C4-2B (cell line): Measurements from ENCODE around the gene NEK11.

Experiments used
- ZFX ChIP-seq: fragments of 450-650 bp; IDR thresholded peaks from 2 replicates; pipeline ENCODE4 v1.6.1; 2017
- TF ChIP-seq, protein P1 (sequence below): fragments of 450-650 bp; conservative IDR thresholded peaks from 2 replicates; pipeline ENCODE4 v1.5.1; 2017; ENCODE audit warnings: mild to moderate bottlenecking

DNA sequence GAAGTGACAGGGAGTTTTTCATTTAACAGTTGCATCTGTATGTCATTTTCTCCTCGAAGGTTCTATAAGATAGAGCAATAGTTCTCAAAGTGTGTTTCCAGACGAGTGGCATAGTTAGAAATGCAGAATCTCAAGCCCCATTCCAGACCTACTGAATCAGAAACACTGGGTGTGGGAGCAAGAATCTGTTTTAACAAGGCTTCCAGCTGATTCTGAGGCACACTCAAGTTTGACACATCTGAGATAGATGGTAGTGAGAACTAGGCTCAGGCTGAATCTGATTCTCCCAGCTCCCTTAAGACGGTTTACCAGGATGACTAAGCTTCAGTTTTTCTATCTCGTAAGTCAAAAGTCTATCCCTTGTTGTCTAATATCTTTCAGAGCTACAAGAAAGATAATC is 195.1 kb downstream of the NEK11 start:
- no peak for TF ChIP-seq ZFX
- TF ChIP-seq, protein P1, sequence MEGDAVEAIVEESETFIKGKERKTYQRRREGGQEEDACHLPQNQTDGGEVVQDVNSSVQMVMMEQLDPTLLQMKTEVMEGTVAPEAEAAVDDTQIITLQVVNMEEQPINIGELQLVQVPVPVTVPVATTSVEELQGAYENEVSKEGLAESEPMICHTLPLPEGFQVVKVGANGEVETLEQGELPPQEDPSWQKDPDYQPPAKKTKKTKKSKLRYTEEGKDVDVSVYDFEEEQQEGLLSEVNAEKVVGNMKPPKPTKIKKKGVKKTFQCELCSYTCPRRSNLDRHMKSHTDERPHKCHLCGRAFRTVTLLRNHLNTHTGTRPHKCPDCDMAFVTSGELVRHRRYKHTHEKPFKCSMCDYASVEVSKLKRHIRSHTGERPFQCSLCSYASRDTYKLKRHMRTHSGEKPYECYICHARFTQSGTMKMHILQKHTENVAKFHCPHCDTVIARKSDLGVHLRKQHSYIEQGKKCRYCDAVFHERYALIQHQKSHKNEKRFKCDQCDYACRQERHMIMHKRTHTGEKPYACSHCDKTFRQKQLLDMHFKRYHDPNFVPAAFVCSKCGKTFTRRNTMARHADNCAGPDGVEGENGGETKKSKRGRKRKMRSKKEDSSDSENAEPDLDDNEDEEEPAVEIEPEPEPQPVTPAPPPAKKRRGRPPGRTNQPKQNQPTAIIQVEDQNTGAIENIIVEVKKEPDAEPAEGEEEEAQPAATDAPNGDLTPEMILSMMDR: no peak
